Measurements from ENCODE around the gene TCP10L.
A peak's percentile ranks its signal among the peaks of the same experiment; 100 is the strongest.
"Not testable (repeated sequence)": the region's sequence is repeated elsewhere in the genome, so short reads cannot be mapped to it uniquely, and the experiment has no call there.

TCP10L gene

GRCh38 chr21:32585042-32585710, at the start of gene TCP10L:
TCP10L (minus strand) TSS chr21:32585523; CDS start chr21:32584304, 1,219 bp downstream.
- no peak for DNase-seq (ENCODE audit: low read depth)
- TF ChIP-seq, protein P1, sequence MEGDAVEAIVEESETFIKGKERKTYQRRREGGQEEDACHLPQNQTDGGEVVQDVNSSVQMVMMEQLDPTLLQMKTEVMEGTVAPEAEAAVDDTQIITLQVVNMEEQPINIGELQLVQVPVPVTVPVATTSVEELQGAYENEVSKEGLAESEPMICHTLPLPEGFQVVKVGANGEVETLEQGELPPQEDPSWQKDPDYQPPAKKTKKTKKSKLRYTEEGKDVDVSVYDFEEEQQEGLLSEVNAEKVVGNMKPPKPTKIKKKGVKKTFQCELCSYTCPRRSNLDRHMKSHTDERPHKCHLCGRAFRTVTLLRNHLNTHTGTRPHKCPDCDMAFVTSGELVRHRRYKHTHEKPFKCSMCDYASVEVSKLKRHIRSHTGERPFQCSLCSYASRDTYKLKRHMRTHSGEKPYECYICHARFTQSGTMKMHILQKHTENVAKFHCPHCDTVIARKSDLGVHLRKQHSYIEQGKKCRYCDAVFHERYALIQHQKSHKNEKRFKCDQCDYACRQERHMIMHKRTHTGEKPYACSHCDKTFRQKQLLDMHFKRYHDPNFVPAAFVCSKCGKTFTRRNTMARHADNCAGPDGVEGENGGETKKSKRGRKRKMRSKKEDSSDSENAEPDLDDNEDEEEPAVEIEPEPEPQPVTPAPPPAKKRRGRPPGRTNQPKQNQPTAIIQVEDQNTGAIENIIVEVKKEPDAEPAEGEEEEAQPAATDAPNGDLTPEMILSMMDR (IDR thresholded peaks at IDR 0.05; ENCODE audit: control insufficient read depth, extremely low read depth, insufficient read depth), result no peak
- no peak within 1 kb of the TSS for H3K4me3 ChIP-seq (ENCODE audit: low read depth, low read length)

- TF ChIP-seq, protein P1 (IDR thresholded peaks at IDR 0.05; ENCODE audit: control insufficient read depth, extremely low read depth, insufficient read depth), result no peak
Observed at GRCh38 chr21:32626621-32627196, 41.4 kb upstream of the TCP10L start.

GRCh38 chr21:32618218-32618617, 32.9 kb upstream of the TCP10L start:
- DNase-seq (ENCODE audit: low read depth); H3K4me3 ChIP-seq (ENCODE audit: low read depth, low read length): not testable (repeated sequence)

More at GRCh38 chr21:32626621-32627196, 41.4 kb upstream of the TCP10L start:
- no peak overlapping the region for H3K4me3 ChIP-seq (ENCODE audit: low read depth, low read length)
- no peak for DNase-seq (ENCODE audit: low read depth)

- TF ChIP-seq, protein P1 (IDR thresholded peaks at IDR 0.05; ENCODE audit: control insufficient read depth, extremely low read depth, insufficient read depth), result no peak
- peak overlapping the region; percentile 97 for H3K4me3 ChIP-seq (ENCODE audit: low read depth, low read length)
- no peak for DNase-seq (ENCODE audit: low read depth)
Observed at GRCh38 chr21:32613436-32614043, 28.2 kb upstream of the TCP10L start.

DNA sequence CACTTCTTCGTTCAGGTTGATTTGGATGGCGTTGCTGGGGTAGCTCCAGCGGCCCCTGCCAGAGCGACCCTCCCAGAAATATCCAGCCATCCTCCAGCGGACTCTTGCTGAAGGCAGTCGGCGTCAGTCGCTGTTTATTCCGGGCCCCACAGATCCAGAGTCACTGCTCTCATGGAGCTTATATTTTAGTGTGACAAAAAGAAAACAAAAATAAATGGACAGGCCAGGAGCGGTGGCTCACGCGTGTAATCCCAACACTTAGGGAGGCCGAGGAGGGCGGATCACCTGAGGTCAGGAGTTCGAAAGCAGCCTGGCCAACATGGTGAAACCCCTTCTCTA, 27.6 kb upstream of the TCP10L start:
- TF ChIP-seq, protein P1 (IDR thresholded peaks at IDR 0.05; ENCODE audit: control insufficient read depth, extremely low read depth, insufficient read depth), result no peak
- DNase-seq (ENCODE audit: low read depth), result no peak
- H3K4me3 ChIP-seq (ENCODE audit: low read depth, low read length), result peak overlapping the region; percentile 97

- TF ChIP-seq, protein P1 (IDR thresholded peaks at IDR 0.05; ENCODE audit: control insufficient read depth, extremely low read depth, insufficient read depth), result no peak
- DNase-seq (ENCODE audit: low read depth), result peak; percentile 74
- H3K4me3 ChIP-seq (ENCODE audit: low read depth, low read length), result peak within 1 kb of the TSS; percentile 97
Observed at GRCh38 chr21:32612075-32612998, 27.0 kb upstream of the TCP10L start, which contains the start of gene CFAP298. CFAP298 (minus strand) TSS chr21:32612377; CDS start chr21:32612243, 134 bp downstream.
